RKO (cell line): ENCODE results near the gene KRT82.
"Not testable (repeated sequence)": the region's sequence is repeated elsewhere in the genome, so short reads cannot be mapped to it uniquely, and the experiment has no call there.

Experiments
- DNase-seq: peaks from one replicate; pipeline ENCODE4 v3.0.0-alpha.2; 2016; ENCODE audit warnings: low spot score

The KRT82 gene

DNA sequence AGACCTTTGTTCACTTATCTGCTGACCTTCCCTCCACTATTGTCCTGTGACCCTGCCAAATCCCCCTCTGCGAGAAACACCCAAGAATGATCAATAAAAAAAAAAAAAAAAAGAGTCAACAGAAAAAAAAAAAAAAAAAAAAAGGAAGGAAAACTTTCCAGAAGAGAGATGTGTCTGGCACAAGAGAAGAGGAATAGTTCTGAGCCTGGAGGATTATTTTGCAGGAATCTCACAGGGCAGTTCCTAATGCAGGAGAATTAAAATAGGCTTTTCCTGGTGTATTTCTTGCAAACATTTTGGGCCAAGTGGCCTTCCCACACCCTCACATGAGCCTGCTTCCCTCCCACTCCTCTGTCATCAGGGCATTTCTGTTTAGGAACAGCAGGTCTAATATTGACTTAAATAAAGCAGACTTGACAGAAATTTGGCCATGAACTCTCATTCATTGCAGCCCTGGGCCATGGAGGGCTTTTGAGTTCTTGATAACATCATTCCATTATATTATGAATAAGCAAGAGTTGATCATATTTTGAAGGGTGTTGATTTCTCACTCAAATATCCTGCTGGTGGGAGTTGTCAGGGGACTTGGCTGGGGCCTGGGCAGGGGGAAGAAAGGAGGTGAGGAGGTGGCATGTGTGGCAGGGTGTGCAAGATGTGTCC lies 4.6 kb upstream of the KRT82 start:
- DNase-seq: not testable (repeated sequence)

- no peak for DNase-seq
These were observed 1.8 kb upstream of the KRT82 start for GRCh38 chr12:52407918-52408317.

DNA sequence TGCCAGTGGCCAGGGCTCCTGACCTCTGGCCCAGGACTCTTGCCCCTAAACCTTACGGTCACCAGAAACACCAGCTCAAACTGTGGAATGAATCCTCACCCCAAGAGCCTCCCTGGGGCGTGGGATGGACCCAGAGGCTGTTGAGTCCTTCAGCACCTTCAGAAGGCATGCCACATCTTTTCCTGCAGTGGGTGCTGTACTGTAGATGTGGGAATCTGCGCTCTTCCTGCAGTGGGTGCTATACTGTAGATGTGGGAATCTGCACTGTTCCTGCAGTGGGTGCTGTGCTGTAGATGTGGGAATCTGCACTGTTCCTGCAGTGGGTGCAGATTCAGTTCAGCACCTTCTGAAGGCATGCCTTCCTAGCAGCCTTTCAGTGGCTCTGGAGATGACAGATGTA lies 1.2 kb downstream of the KRT82 start:
- DNase-seq: no peak

- DNase-seq: no peak
These were observed 2.6 kb downstream of the KRT82 start for GRCh38 chr12:52403561-52403960.

DNA sequence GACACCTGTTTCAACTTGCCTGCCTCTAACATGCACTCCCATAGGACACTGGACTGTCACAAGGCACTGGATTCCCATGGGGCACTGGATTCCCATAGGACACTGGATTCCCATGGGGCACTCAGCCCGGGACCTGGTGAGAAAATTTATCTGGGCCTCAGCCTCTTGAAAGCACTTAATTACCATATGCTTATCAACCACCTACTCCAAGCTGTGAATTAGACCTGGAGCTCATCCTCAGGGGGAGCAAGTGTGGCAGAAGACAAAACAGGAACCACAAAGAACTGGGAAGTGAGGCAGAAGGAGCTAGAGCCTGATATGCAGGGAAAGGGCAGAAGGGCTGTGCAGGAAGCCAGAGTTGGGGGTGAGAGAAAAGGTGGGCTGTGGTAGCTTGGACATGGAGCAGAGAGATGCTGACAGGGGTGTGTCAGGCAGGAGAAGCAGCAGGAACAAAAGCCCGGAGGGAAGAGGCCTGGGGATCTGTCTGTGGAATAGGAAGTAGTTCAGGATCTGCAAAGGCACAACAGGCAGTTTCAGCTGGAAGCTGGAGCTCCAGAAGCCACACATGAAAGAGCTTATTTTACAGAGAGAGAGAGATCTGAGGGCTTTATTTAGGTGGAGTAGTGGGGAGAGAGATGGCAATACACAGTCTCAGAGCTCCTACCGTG lies 3.1 kb downstream of the KRT82 start:
- no peak for DNase-seq

DNA sequence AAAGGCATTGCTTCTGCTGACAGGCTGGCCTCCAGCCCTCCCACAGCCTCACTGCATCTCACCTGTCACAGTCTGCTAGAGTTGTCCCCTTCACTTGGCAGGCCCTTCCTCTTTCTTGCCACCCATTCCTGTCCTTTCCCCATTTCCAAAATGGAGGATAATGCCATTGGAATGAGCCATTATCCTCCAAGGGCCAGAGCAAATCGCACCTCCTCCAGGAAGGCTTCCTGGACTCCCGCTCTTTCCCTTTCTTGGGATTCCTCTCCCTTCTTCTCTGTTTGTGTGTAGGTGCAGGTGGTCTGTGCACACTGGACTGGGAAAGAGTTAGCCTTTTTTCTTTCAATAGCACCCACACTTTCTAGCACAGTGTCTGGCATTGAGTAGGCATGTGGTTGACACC lies 3.8 kb downstream of the KRT82 start:
- no peak for DNase-seq

- no peak for DNase-seq
These were observed 4.2 kb downstream of the KRT82 start for GRCh38 chr12:52401926-52402325.

DNA sequence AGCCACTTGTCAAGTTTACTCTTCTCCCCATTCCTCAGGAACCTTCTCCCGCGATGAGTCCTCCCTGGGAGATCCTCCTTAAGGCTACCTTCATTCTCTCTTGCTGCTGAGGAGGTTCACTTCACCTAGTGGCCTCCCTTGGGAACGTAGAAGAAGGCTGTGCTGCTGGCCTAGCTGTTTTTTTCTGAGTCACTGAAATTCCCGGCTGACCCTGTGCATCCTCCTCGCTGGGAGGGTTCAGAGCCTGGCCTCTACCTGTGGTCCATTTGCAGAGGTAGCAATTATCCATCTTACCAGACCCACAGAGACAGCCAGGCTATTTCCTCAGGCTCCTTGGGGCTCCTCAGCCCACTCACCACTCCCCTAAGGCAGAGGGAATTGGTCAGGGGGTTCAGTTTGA lies 4.6 kb downstream of the KRT82 start:
- DNase-seq: no peak

GRCh38 chr12:52400906-52401305 lies 5.2 kb downstream of the KRT82 start:
- DNase-seq: no peak

DNA sequence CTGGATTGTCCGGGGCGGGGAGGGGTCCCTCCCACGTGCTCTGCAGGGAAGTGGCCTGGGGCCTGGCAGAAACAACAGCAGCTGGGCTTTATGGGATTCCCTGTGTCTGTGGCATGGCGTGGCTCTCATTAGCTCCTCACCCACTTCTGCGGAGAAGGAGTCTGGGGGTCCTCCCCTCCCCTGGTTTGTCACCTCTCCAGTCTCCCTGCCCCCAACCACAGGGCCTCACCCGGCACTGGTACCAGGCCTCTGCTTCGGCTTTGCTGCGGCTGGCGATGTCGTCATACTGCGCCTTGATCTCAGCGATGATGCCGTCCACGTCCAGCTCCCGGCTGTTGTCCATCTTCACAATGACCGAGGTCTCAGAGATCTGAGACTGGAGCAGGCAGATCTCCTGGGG lies 6.4 kb downstream of the KRT82 start:
- DNase-seq: no peak

GRCh38 chr12:52398176-52398575 lies 8.0 kb downstream of the KRT82 start:
- peak; percentile 14 for DNase-seq

GRCh38 chr12:52396656-52397055 lies 9.5 kb downstream of the KRT82 start:
- DNase-seq: no peak

- no peak for DNase-seq
These were observed 10.2 kb downstream of the KRT82 start for GRCh38 chr12:52395761-52396434.

- no peak for DNase-seq
These were observed 11.2 kb downstream of the KRT82 start for GRCh38 chr12:52394836-52395405.

GRCh38 chr12:52392465-52393007 lies 13.6 kb downstream of the KRT82 start:
- no peak for DNase-seq

DNA sequence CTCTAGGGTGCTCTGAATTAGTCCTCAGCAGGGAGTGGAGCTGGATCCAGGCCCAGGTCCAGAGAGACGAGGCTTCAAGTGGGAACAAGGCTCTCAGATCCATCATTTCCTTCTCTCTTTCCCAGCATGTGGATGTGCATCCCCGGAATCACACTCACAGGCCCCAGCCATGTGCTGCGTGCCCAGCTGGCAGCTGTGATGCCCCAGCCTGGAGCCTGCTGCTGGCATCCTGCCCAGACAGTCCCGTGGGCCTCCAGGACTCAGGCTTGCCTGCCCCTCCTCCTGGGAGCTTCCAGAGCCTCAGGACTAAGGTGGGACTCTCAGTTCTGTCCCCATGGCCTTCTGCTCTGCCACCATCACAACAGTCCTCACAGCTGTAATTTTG lies 14.5 kb downstream of the KRT82 start:
- no peak for DNase-seq

DNA sequence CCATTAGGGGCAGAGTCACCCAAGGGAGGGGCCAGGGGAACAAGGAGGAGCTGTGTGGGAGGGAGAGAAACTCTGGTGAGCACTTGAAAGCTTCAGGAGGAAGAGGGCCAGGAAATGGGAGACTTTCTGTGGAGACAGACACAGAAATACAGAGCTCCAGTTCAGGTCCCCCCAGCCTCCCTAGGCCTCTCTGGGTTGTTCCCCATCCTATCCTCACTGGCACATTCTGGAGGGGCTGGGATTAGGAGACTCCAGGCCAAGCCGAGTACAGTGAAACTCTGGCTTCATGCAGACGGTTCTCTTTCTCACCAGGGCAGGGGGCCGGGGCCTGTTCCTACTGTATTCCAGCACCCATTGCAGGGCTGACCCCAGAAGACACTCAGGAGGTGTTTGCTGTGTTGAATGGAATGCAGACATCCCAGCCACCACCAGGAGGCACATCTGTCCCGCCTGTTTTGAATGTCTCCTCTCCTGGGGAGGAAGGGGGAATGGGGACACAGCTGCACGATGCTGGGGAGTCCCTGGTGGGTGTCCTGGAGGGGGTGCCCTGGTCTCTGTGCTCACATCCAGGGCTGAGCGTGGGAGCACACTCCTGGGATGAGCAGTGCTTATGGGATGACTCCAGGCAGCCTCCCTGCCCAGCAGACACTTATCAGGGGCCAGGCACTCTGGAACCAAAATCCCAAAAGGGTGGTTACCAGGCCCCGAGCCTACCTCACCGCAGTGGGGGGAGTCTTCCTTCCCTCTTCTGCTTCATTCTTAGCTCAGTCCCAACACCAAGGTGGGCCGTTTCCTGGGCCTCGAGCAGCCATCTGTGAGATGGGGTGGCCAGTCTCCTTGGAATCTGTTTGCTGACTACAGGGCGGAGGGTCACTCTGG lies 15.2 kb downstream of the KRT82 start:
- no peak for DNase-seq

DNA sequence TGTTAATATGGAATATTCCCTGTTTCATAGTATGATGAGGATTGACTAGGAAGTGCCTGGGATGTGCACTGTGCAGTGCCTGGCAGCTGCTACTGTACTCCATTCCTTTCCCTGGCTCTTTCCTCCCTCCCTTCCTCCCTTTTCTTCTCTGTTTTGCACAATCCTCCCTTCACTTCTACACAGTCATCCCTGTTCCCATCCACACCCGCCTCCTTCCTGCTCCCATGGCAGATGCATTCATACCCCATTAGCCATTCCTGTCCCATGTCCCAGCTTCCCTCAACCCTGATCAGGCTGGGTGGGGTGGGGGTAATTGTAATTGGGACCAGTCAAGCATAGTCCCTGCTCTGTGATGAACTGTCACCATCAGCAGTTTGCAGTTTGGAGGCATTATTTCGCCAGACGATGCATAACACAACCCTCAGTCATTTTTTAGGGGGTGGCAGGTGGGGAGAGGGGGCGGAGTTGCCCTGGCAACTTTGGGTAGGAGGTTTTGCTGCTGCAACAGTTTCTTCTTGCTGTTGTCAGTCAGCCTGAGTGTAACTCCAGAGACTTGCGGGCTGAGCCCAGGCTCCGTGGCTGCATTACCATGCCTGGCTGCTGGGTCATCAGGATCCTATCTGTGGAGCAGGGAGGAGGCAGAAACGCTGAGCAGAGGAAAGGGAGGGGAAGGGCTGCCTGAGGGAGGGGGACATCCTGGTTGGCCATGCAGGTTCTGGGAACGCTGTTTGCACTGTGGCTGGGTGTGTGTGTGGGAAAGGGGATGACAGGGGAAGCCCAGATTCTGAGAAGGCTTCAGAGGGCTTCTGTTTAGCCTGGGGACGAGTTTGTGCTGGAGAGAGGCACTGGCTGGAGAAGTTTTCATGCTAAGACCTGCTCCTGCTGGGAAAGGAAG lies 16.6 kb downstream of the KRT82 start:
- DNase-seq: no peak

GRCh38 chr12:52387859-52388258 lies 18.3 kb downstream of the KRT82 start:
- DNase-seq: no peak

GRCh38 chr12:52385226-52385702 lies 20.9 kb downstream of the KRT82 start, which contains the start of gene KRT84:
KRT84 (minus strand) TSS chr12:52385652; CDS start chr12:52385585, 67 bp downstream.
- no peak for DNase-seq

DNA sequence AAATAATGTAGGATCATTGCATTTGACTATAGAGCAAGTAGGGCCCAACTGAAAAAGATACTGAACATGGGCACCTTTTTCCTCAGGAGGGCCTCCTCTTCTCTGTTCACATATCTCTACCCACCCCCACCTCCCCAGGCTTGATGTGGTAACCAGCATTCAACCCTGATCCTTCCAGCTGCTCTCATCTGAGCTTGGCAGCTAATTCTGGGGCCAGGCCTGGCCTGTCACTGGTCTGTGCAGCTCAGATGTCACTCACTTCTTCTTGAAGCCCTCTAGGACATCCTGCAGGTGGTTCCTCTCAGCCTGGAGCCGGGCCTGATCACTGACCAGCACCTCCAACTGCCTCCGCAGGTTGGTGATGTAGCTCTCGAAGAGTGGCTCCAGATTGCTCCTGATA lies 22.8 kb downstream of the KRT82 start:
- DNase-seq: no peak
